Osteocyte (in vitro differentiated cells): ENCODE data around the gene PGM2. TPM values are rescaled to one million over a fixed set of nuclear protein-coding genes. Genes with fewer than 3 reads are reported as not detected.
"Not testable (repeated sequence)": the region's sequence is repeated elsewhere in the genome, so short reads cannot be mapped to it uniquely, and the experiment has no call there.

ENCODE experiments used
- DNase-seq: peaks from one replicate; pipeline ENCODE4 v3.0.0; 2021; ENCODE audit warnings: mixed read lengths; ENCODE audit not compliant: unreplicated experiment; ENCODE audit errors: extremely low spot score
- H3K27ac Mint-ChIP-seq: one replicate; pipeline ENCODE4 v1.8.0; 2021; ENCODE audit warnings: mild to moderate bottlenecking, mixed read lengths; ENCODE audit not compliant: unreplicated experiment
- H3K27me3 Mint-ChIP-seq: one replicate; pipeline ENCODE4 v1.8.0; 2021; ENCODE audit warnings: mixed read lengths; ENCODE audit not compliant: unreplicated experiment
- H3K36me3 Mint-ChIP-seq: one replicate; pipeline ENCODE4 v1.8.0; 2021; ENCODE audit warnings: mixed read lengths; ENCODE audit not compliant: unreplicated experiment
- H3K4me1 Mint-ChIP-seq: one replicate; pipeline ENCODE4 v1.8.0; 2021; ENCODE audit warnings: mixed read lengths; ENCODE audit not compliant: unreplicated experiment
- H3K4me3 Mint-ChIP-seq: one replicate; pipeline ENCODE4 v1.8.0; 2021; ENCODE audit warnings: mild to moderate bottlenecking, moderate library complexity, mixed read lengths; ENCODE audit not compliant: unreplicated experiment
- H3K9me3 Mint-ChIP-seq: one replicate; pipeline ENCODE4 v1.8.0; 2021; ENCODE audit warnings: mixed read lengths; ENCODE audit not compliant: unreplicated experiment
- total RNA-seq: library from RNA; stranded (reverse); gene quantifications from 2 replicates; pipeline ENCODE4 v1.2.1, GENCODE V29; 2021
- TF ChIP-seq, protein P1 (sequence below): fragments of 200-600 bp; sonication (generic); IDR thresholded peaks from 2 replicates; pipeline ENCODE4 v1.5.0; 2021; ENCODE audit warnings: antibody characterized with exemption, mild to moderate bottlenecking, moderate library complexity

The PGM2 gene
- total RNA-seq, 1 donor from 2014 or later: 19.8 TPM

- Mint-ChIP-seq H3K27ac (no peak overlapping the region), H3K27me3 (no peaks in the 10 kb centered on the region), H3K4me1 (peaks cover 7% of the 10 kb centered on the region), H3K9me3 (no peaks in the 10 kb centered on the region), H3K4me3 (no peak overlapping the region), H3K36me3 (no peaks in the 10 kb centered on the region)
- no peak for DNase-seq
- TF ChIP-seq, protein P1, sequence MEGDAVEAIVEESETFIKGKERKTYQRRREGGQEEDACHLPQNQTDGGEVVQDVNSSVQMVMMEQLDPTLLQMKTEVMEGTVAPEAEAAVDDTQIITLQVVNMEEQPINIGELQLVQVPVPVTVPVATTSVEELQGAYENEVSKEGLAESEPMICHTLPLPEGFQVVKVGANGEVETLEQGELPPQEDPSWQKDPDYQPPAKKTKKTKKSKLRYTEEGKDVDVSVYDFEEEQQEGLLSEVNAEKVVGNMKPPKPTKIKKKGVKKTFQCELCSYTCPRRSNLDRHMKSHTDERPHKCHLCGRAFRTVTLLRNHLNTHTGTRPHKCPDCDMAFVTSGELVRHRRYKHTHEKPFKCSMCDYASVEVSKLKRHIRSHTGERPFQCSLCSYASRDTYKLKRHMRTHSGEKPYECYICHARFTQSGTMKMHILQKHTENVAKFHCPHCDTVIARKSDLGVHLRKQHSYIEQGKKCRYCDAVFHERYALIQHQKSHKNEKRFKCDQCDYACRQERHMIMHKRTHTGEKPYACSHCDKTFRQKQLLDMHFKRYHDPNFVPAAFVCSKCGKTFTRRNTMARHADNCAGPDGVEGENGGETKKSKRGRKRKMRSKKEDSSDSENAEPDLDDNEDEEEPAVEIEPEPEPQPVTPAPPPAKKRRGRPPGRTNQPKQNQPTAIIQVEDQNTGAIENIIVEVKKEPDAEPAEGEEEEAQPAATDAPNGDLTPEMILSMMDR: no peak
Observed at GRCh38 chr4:37816719-37817118, 9.8 kb upstream of the PGM2 start.

DNA sequence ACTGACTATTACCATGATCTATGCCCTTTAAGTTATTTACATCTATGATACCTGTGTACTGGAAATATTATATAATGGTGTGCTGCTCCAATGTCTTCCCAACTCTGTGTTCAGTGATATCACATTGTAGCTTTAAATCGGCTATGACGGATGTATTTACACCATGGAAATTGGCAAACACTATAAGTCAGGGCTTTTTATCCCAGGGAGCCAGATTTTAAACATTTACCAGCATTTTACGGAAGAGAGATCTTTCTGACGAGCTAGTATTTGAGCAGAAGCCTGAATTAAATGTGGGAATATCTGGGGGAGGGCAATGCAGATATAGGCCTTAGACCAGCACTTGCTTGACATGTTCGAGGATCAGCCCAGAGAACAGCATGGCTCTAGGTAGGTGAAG is 7.7 kb upstream of the PGM2 start:
- DNase-seq: no peak
- no peak overlapping the region for H3K4me3 Mint-ChIP-seq
- no peaks in the 10 kb centered on the region for H3K4me1 Mint-ChIP-seq
- TF ChIP-seq, protein P1: no peak
- H3K27ac Mint-ChIP-seq: no peak overlapping the region
- H3K27me3 Mint-ChIP-seq: no peaks in the 10 kb centered on the region
- no peaks in the 10 kb centered on the region for H3K36me3 Mint-ChIP-seq
- H3K9me3 Mint-ChIP-seq: no peaks in the 10 kb centered on the region

DNA sequence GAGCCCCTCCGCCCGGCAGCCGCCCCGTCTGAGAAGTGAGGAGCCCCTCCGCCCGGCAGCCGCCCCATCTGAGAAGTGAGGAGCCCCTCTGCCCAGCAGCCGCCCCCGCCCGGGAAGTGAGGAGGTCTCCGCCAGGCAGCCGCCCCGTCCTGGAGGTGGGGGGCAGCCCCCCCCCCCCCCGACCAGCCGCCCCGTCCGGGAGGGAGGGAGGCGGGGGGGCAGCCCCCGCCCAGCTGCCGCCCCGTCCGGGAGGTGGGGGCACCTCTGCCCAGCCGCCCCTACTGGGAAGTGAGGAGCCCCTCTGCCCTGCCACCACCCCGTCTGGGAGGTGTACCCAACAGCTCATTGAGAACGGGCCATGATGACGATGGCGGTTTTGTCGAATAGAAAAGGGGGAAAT is 6.0 kb upstream of the PGM2 start:
- H3K36me3 Mint-ChIP-seq, DNase-seq, H3K4me3 Mint-ChIP-seq: not testable (repeated sequence)

DNA sequence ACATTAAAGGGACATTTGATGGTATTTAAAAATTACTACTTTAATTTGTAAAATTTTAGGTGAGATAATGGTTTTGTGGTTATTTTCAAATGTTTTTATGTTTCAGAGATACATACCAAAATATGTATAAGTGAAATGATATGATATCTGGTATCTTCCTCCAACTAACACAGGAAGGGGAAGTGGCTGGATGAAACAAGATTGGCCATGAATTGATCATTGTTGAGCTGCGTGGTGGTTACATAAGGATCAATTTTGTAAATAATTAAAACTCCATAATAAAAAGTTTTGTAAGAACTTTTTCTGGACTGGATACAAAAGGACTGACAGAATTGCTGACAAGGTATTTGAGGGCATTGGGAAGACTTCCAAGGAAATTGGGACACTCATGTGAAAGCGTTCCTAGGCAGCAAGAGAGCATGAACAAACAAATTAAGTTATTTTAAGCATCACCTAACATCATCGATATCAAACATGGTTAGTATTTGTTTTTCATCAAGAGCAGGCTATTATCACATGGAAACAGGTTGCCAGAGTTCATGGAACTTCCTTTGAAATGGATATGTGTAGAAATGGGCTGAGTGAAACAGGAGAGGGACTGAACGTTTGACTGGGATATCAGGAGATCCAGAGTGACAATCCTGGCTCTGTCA is 4.4 kb upstream of the PGM2 start:
- Mint-ChIP-seq H3K9me3 (no peaks in the 10 kb centered on the region), H3K27me3 (no peaks in the 10 kb centered on the region), H3K4me3 (no peak overlapping the region), H3K4me1 (peaks cover 6% of the 10 kb centered on the region), H3K27ac (no peak overlapping the region), H3K36me3 (no peaks in the 10 kb centered on the region)
- DNase-seq: no peak
- TF ChIP-seq, protein P1: no peak

More for the DNA sequence above, 6.0 kb upstream of the PGM2 start:
- H3K27ac Mint-ChIP-seq, H3K4me1 Mint-ChIP-seq, H3K27me3 Mint-ChIP-seq, H3K9me3 Mint-ChIP-seq: not testable (repeated sequence)

DNA sequence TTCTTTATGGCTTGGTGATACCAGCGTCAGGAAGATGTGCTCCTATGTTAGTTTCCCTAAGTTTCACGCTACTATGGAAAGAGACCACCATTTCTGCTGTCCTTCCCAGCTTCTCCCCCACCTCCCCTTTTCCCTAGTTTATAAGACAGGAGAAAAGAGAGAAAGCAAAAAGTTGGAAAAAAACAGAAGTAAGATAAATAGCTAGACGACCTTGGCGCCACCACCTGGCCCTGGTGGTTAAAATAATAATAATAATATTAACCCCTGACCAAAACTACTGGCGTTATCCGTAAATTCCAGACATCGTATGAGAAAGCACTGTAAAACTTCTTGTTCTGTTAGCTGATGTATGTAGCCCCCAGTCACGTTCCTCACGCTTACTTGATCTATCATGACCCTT is 985 bp upstream of the PGM2 start:
- not testable (repeated sequence) for DNase-seq, H3K27me3 Mint-ChIP-seq, H3K9me3 Mint-ChIP-seq, H3K36me3 Mint-ChIP-seq
- H3K4me3 Mint-ChIP-seq: peak overlapping the region; percentile 93
- H3K27ac Mint-ChIP-seq: peak overlapping the region; percentile 89
- peaks cover 16% of the 10 kb centered on the region for H3K4me1 Mint-ChIP-seq

- H3K9me3 Mint-ChIP-seq: no peaks in the 10 kb centered on the region
- peak overlapping the region; percentile 89 for H3K27ac Mint-ChIP-seq
- no peak for DNase-seq
- peak overlapping the region; percentile 93 for H3K4me3 Mint-ChIP-seq
- H3K36me3 Mint-ChIP-seq: peaks cover 8% of the 10 kb centered on the region
- H3K4me1 Mint-ChIP-seq: peaks cover 16% of the 10 kb centered on the region
- H3K27me3 Mint-ChIP-seq: no peaks in the 10 kb centered on the region
- TF ChIP-seq, protein P1: no peak
Observed at GRCh38 chr4:37825968-37826294, 555 bp upstream of the PGM2 start.
